Peyer's patch (tissue), 4 donors: Measurements from ENCODE around the gene ZDHHC15. TPM values are rescaled to one million over a fixed set of nuclear protein-coding genes. Genes with fewer than 3 reads are reported as not detected.
"Not testable (repeated sequence)": the region's sequence is repeated elsewhere in the genome, so short reads cannot be mapped to it uniquely, and the experiment has no call there.

Experiments used
- DNase-seq, 3 donors: peaks; one replicate each; pipeline ENCODE4 v3.0.0-alpha.2; 2017 to 2019
- H3K27ac ChIP-seq, 4 donors: fragments of 200-600 bp; sonication (generic); one replicate each; pipeline ENCODE4 v1.5.1; 2016 to 2019
- H3K27me3 ChIP-seq, 2 donors: fragments of 200-600 bp; sonication (generic); one replicate each; pipeline ENCODE4 v1.5.1; 2019
- H3K36me3 ChIP-seq, 3 donors: fragments of 200-600 bp; sonication (generic); one replicate each; pipeline ENCODE4 v1.5.1; 2016 to 2019
- H3K4me1 ChIP-seq, 4 donors: fragments of 200-600 bp; sonication (generic); one replicate each; pipeline ENCODE4 v1.5.1; 2016 to 2019
- H3K4me3 ChIP-seq, 4 donors: fragments of 200-600 bp; sonication (generic); 1 replicate in 3 of 4; 2 replicates in 1 of 4; pipeline ENCODE4 v1.5.1; 2016 to 2019; ENCODE audit warnings: mild to moderate bottlenecking in 1 of 4
- H3K9me3 ChIP-seq, 4 donors: fragments of 200-600 bp; sonication (generic); one replicate each; pipeline ENCODE4 v1.5.1; 2016 to 2019; ENCODE audit warnings: mild to moderate bottlenecking in 1 of 4
- POLR2A ChIP-seq, 2 donors: fragments of 450-650 bp; IDR thresholded peaks; one replicate each; pipeline ENCODE4 v1.5.1; 2017; ENCODE audit warnings: antibody characterized with exemption in 2 of 2, mild to moderate bottlenecking in 2 of 2, moderate library complexity in 2 of 2
- total RNA-seq, 4 donors: library from RNA; depleted of rRNA; stranded (reverse); fragments of >200 nt; gene quantifications; one replicate each; pipeline ENCODE4 v1.1.0, GENCODE V29; 2016
- TF ChIP-seq, protein P1 (sequence below), 6 experiments: fragments of 450-650 bp in 4 of 6; fragments of 200-600 bp in 2 of 6; sonication (generic) in 1 of 6; IDR thresholded peaks; one replicate each; pipeline ENCODE4 v1.5.1; 2017 to 2019; ENCODE audit warnings: antibody characterized with exemption in 6 of 6, mild to moderate bottlenecking in 3 of 6, moderate library complexity in 1 of 6

Gene ZDHHC15
- total RNA-seq, 4 donors from 2014 or later = 0.13 to 0.19 TPM; not detected in 2

DNA sequence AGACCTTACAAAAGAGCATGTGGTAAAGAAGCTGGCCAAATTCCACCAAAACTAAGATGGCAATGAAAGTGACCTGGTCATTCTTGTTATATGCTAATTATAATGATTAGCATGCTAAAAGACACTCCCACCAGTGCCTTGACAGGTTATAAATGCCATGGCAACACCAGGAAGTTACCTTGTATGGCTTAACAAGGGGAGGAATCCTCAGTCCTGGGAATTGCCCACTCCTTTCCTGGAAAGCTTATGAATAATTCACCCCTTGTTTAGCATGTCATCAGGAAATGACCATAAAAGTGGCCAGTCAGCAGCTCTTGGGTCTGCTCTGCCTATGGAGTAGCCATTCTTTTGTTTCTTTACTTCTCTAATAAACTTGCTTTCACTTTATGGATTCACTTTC lies 161.0 kb downstream of the ZDHHC15 start:
- Histone ChIP-seq H3K27ac (no peak overlapping the region), H3K4me1 (no peaks in the 10 kb centered on the region), H3K27me3 (no peaks in the 10 kb centered on the region), H3K36me3 (no peaks in the 10 kb centered on the region), H3K9me3 (no peaks in the 10 kb centered on the region), H3K4me3 (no peak overlapping the region)
- no peak for DNase-seq
- no peak for TF ChIP-seq POLR2A (IDR thresholded peaks at IDR 0.05)
- TF ChIP-seq, protein P1, sequence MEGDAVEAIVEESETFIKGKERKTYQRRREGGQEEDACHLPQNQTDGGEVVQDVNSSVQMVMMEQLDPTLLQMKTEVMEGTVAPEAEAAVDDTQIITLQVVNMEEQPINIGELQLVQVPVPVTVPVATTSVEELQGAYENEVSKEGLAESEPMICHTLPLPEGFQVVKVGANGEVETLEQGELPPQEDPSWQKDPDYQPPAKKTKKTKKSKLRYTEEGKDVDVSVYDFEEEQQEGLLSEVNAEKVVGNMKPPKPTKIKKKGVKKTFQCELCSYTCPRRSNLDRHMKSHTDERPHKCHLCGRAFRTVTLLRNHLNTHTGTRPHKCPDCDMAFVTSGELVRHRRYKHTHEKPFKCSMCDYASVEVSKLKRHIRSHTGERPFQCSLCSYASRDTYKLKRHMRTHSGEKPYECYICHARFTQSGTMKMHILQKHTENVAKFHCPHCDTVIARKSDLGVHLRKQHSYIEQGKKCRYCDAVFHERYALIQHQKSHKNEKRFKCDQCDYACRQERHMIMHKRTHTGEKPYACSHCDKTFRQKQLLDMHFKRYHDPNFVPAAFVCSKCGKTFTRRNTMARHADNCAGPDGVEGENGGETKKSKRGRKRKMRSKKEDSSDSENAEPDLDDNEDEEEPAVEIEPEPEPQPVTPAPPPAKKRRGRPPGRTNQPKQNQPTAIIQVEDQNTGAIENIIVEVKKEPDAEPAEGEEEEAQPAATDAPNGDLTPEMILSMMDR (IDR thresholded peaks at IDR 0.05) = no peak

DNA sequence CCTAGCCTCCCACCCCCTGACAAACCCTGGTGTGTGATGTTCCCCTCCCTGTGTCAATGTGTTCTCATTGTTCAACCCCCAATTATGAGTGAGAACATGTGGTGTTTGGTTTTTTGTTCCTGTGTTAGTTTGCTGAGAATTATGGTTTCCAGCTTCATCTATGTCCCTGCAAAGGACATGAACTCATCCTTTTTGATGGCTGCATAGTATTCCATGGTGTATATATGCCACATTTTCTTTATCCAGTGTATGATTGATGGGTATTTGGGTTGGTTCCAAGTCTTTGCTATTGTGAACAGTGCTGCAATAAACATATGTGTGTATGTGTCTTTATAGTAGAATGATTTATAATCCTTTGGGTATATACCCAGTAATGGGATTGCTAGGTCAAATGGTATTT lies 174.2 kb downstream of the ZDHHC15 start:
- not testable (repeated sequence) for H3K27me3 ChIP-seq

GRCh38 chrX:75337525-75337924 lies 185.3 kb downstream of the ZDHHC15 start:
- DNase-seq = no peak
- TF ChIP-seq, protein P1 (IDR thresholded peaks at IDR 0.05) = no peak
- no peak for TF ChIP-seq POLR2A (IDR thresholded peaks at IDR 0.05)
- H3K4me3 ChIP-seq = no peak overlapping the region

More for the DNA sequence above, 174.2 kb downstream of the ZDHHC15 start:
- H3K27ac ChIP-seq, H3K4me3 ChIP-seq, DNase-seq, H3K36me3 ChIP-seq, H3K4me1 ChIP-seq, H3K9me3 ChIP-seq: not testable (repeated sequence)

GRCh38 chrX:75335127-75335458 lies 187.7 kb downstream of the ZDHHC15 start:
- H3K9me3 ChIP-seq = no peaks in the 10 kb centered on the region
- H3K4me1 ChIP-seq = no peaks in the 10 kb centered on the region
- no peaks in the 10 kb centered on the region for H3K27me3 ChIP-seq
- H3K4me3 ChIP-seq = no peak overlapping the region
- no peak for TF ChIP-seq POLR2A (IDR thresholded peaks at IDR 0.05)
- TF ChIP-seq, protein P1 (IDR thresholded peaks at IDR 0.05) = no peak
- H3K36me3 ChIP-seq = no peaks in the 10 kb centered on the region
- no peak for DNase-seq
- H3K27ac ChIP-seq = no peak overlapping the region

More at GRCh38 chrX:75337525-75337924, 185.3 kb downstream of the ZDHHC15 start:
- no peaks in the 10 kb centered on the region for H3K36me3 ChIP-seq
- H3K27ac ChIP-seq = no peak overlapping the region
- H3K9me3 ChIP-seq = no peaks in the 10 kb centered on the region
- H3K4me1 ChIP-seq = no peaks in the 10 kb centered on the region
- no peaks in the 10 kb centered on the region for H3K27me3 ChIP-seq

DNA sequence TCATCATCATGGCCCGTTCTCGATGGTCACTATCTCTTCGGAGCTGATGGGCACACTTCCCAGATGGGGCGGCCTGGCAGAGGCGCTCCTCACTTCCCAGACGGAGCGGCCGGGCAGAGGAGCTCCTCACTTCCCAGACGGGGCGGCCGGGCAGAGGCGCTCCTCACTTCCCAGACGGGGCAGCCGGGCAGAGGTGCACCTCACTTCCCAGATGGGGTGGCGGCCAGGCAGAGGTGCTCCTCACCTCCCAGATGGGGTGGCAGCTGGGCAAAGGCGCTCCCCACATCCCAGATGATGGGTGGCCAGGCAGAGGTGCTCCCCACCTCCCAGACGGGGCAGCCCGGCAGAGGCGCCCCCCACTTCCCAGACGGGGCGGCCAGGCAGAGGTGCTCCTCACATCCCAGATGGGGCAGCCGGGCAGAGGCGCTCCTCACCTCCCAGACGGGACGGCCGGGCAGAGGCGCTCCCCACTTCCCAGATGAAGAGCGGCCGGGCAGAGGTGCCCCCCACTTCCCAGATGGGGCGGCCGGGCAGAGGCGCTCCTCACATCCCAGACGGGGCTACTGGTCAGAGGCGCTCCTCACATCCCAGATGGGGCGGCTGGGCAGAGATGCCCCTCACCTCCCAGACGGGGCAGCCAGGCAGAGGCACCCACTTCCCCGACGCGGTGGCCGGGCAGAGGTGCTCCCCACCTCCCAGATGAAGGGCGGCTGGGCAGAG lies 188.3 kb downstream of the ZDHHC15 start:
- DNase-seq, H3K27me3 ChIP-seq, H3K4me1 ChIP-seq, H3K9me3 ChIP-seq, H3K36me3 ChIP-seq, H3K27ac ChIP-seq, H3K4me3 ChIP-seq: not testable (repeated sequence)

DNA sequence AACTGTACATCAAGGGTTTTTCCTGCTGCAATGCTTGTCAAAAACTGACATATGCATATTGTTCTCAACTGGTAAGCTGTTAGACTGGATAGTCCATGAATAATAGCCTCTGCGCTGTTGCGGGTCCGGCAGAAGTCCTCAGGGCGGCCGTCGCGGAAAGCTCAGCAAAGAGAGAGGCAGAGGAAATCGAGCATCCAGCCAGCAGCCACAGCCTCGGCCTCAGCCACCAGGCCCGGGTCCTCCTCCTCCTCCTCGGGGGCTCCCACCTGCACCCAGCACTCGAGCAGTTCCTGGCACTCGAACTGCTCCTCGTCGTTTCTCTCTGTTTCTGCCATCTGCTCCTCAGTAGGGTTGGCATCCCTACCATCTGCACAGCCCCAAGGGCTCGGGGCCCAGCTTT lies 195.2 kb downstream of the ZDHHC15 start:
- H3K9me3 ChIP-seq = no peaks in the 10 kb centered on the region
- peaks cover 0 to 15% (median 0%) of the 10 kb centered on the region in 3 donors for H3K36me3 ChIP-seq
- TF ChIP-seq POLR2A (IDR thresholded peaks at IDR 0.05) = no peak
- TF ChIP-seq, protein P1 (IDR thresholded peaks at IDR 0.05) = no peak
- H3K27me3 ChIP-seq = no peaks in the 10 kb centered on the region
- no peaks in the 10 kb centered on the region for H3K4me1 ChIP-seq
- H3K27ac ChIP-seq = no peak overlapping the region
- H3K4me3 ChIP-seq = no peak overlapping the region
- DNase-seq = no peak

Other genes starting within 250 kb of the ZDHHC15 start
- 10 to 100 TPM; 10.5 to 34.7 (median 19.8) TPM for gene UPRT, start 249.0 kb downstream of the ZDHHC15 start, total RNA-seq